Neuron (in vitro differentiated cells): ENCODE results near the gene MAD1L1.
"Not testable (repeated sequence)": the region's sequence is repeated elsewhere in the genome, so short reads cannot be mapped to it uniquely, and the experiment has no call there.

Source experiments
- H2AFZ ChIP-seq: one replicate; pipeline ENCODE4 v1.6.1; 2013; ENCODE audit warnings: low read depth, mild to moderate bottlenecking, inconsistent platforms, low read length, moderate library complexity
- H3K27me3 ChIP-seq: one replicate; pipeline ENCODE4 v1.6.1; 2013; ENCODE audit warnings: low read length; ENCODE audit not compliant: insufficient read depth
- H3K36me3 ChIP-seq: one replicate; pipeline ENCODE4 v1.6.1; 2013; ENCODE audit warnings: low read length; ENCODE audit not compliant: insufficient read depth
- H3K4me1 ChIP-seq: one replicate; pipeline ENCODE4 v1.6.1; 2013; ENCODE audit warnings: low read length; ENCODE audit not compliant: insufficient read depth
- H3K4me3 ChIP-seq: 2 replicates; pipeline ENCODE4 v1.5.1; 2013; ENCODE audit warnings: mild to moderate bottlenecking, low read length, moderate library complexity
- H3K9me3 ChIP-seq: one replicate; pipeline ENCODE4 v1.6.1; 2013; ENCODE audit warnings: low read length

The MAD1L1 gene

DNA sequence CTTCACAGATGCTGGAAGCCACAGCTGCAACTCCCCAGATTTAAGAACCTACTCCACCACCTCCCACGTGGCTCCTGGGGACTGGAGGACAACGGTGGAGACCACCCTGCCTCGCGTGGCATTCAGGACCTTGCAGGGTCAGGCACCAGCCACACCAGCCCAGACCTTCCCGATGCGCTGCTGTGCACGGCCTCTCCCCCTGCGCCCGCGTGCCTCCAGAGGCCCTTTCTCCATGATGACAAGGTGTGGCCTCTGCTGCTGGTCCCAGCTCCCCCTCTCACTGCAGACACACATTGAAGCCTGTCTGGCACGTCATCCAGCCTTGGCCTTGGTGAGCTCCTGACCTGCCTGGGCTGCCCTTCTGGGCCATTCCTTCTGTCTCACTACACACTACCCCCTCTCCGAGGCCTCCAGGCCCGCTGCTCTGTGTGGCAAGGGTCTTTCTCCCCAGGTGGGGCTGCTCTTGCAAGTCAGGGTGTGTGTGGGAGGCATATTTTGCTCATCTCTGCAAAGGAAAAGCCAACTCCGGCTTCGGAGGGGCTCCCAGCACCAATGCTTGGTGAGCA lies 254.8 kb downstream of the MAD1L1 start:
- Histone ChIP-seq H3K4me1 (peaks cover 5% of the 10 kb centered on the region), H2AFZ (no peak overlapping the region), H3K36me3 (peaks cover 13% of the 10 kb centered on the region), H3K27me3 (no peaks in the 10 kb centered on the region), H3K9me3 (peaks cover 11% of the 10 kb centered on the region), H3K4me3 (no peak overlapping the region)

DNA sequence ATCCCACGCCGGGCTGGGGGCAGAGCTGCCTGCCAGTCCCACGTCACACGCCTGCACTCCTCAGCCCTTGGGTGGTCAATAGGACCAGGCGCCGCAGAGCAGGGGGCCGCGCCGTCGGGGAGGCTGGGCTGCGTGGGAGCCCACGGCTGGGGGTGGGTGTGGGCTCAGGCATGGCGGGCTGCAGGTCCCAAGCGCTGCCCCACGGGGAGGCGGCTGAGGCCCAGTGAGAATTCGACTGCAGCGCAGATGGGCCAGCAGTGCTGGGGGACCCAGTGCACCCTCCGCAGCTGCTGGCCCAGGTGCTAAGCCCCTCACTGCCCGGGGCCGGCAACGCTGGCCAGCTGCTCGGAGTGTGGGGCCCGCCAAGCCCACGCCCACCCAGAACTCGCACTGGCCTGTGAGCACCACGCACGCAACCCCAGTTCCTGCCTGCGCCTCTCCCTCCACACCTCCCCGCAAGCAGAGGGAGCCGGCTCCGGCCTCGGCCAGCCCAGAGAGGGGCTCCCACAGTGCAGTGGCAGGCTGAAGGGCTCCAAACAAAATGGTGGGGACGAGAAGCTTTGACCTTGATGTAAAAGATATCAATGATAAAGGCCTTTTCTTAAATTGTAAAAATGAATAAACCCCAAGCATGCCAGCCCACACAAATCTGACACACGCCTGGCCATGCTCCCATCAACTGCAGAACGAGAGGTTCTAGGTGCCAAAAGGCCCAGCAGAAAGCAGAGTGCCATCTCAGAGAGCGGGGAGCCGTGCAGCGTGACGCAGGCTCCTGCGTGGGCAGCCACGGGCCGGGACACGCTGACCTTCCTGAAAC lies 255.5 kb downstream of the MAD1L1 start:
- Histone ChIP-seq H3K9me3 (peaks cover 11% of the 10 kb centered on the region), H3K27me3 (no peaks in the 10 kb centered on the region), H3K36me3 (peaks cover 16% of the 10 kb centered on the region), H3K4me1 (peaks cover 5% of the 10 kb centered on the region), H2AFZ (no peak overlapping the region), H3K4me3 (no peak overlapping the region)

DNA sequence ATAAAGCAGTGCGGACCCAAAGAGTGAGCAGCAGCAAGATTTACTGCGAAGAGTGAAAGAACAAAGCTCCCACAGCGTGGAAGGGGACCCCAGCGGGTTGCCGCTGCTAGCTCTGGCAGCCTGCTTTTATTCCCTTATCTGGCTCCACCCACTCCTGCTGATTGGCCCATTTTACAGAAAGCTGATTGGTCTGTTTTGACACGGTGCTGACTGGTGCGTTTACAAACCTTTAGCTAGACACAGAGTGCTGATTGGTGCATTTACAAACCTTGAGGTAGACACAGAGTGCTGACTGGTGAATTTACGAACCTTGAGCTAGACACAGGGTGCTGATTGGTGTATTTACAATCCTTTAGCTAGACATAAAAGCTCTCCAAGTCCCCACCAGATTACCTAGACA lies 256.2 kb downstream of the MAD1L1 start:
- peaks cover 15% of the 10 kb centered on the region for H3K9me3 ChIP-seq
- H3K4me1 ChIP-seq, H3K27me3 ChIP-seq, H3K4me3 ChIP-seq, H2AFZ ChIP-seq: not testable (repeated sequence)
- peaks cover 16% of the 10 kb centered on the region for H3K36me3 ChIP-seq

DNA sequence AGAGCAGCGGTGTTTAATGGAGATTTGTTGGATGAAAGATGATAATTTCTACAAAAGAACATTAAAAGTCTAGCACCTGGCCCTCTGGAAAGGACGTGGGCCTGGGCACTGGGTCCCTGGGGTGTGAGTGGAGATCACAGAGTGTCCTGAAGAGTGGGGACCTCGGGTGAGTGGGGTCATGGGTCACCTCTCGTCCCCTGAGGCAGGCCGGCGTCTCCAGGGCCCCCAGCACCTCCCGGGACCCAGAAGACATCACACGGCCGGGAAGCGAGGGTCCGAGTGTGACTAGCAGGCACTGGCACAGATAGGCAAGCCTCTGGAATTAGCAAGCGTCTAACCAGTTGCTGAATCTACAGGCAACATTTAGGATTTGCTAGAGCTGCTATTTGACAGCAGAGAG lies 257.2 kb downstream of the MAD1L1 start:
- Histone ChIP-seq H3K9me3 (peaks cover 17% of the 10 kb centered on the region), H3K4me1 (peaks cover 5% of the 10 kb centered on the region), H3K36me3 (peaks cover 16% of the 10 kb centered on the region), H2AFZ (no peak overlapping the region), H3K27me3 (no peaks in the 10 kb centered on the region), H3K4me3 (no peak overlapping the region)

DNA sequence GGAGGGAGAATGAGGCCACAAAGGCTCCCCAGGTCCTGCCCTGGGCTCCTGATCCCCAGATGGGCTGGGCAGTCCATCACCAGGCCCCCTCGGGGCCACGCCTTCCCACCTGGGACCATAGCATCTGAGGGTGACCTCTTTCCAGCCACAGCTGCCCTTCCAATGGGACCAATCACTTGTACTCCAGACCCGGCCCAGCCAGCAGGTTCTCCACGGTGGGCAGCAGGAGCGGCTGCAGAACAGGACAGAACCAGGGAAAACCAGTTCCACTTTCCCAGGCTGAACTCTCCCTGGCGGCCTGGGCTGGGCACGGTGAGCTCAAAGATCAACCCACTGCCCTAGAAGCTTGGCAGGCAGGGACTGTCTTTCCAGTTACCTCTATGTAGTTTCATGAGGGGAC lies 257.6 kb downstream of the MAD1L1 start:
- H2AFZ ChIP-seq, result no peak overlapping the region
- H3K4me3 ChIP-seq, result no peak overlapping the region
- peaks cover 5% of the 10 kb centered on the region for H3K4me1 ChIP-seq
- H3K27me3 ChIP-seq, result no peaks in the 10 kb centered on the region
- peaks cover 17% of the 10 kb centered on the region for H3K9me3 ChIP-seq
- H3K36me3 ChIP-seq, result peaks cover 16% of the 10 kb centered on the region

DNA sequence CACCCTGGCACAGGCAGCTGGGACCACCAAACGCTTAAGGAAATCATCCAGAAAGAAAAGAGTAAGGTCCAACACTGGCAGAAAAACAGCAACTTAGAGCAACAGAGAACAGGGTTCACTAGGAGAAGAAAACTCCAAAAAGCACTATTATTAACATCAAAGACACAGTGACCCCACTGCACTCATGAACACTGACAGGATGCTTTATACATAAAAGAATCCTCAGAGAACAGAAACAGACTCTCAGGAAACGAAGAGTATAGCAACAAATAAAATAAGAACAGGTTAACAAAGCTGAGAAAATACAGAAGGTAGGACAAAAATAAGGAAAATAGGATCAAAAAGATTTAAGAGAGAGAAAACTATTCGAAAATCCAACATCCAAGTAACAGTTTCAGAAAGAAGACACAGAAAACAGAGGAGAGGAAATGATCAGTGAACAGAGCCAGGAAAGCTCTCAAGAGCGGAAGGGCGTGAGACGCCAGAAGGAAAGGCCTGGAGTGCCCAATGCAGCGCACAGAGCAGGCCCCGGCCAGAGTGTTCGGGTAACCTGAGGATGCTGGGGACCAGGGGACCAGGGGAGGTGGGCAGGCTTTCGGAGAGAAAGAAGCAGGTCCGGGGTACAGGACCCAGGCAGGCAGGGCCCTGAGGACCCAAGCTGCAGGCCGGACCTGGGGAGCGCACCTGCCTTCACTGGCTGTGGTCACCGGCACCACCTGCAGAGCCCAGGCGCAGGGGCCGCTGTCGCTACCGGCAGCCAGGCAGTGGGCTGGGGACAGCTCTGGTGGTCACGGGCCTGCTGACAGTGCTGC lies 258.2 kb downstream of the MAD1L1 start:
- H2AFZ ChIP-seq, result no peak overlapping the region
- H3K4me3 ChIP-seq, result no peak overlapping the region
- peaks cover 5% of the 10 kb centered on the region for H3K4me1 ChIP-seq
- peaks cover 16% of the 10 kb centered on the region for H3K36me3 ChIP-seq
- H3K27me3 ChIP-seq, result no peaks in the 10 kb centered on the region
- H3K9me3 ChIP-seq, result peaks cover 17% of the 10 kb centered on the region

DNA sequence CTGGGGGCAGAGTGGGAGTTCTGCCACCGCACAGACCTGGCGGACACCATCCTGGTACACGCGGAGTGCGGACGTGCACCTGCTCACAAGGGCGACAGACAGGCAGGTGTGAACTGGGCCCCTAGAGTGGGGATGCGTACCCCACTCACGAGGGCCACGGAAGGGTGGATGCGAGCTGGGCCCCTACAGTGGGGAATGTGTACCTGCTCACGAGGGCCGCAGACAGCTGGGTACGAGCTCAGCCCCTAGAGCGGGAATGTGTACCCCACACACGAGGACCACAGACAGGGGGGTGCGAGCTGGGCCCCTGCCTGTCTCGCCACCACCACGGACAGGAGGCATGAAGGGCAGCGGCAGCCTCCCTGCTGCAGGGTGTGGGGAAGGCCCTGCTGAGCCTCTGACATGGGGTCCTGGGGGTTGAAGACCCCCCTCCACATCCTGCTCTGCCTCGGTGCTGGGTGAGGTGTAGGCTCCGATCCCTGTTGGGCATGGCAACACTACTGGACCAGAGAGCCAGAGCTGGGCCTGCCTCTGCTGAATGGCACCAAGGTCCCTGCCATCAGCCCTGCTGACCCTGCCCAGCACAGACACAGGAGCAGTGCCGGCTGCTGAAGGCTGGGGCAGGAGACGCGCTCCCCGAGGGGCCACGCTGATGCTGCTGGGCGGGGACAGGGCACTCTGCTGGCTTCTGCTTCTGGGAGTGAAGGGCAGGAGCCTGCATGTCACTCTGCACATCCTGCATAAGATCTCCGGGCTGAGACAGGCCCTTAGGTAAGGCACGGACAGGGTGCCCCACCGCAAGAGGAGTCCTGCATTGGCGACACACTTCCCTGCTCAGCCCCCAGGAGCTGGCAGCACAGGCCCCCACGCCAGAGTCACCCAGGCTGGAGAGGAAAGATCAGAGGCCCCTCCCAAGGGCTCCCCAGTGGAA lies 259.2 kb downstream of the MAD1L1 start:
- Histone ChIP-seq H3K9me3 (peaks cover 17% of the 10 kb centered on the region), H3K36me3 (peaks cover 13% of the 10 kb centered on the region), H3K4me1 (peaks cover 5% of the 10 kb centered on the region), H2AFZ (no peak overlapping the region), H3K27me3 (no peaks in the 10 kb centered on the region), H3K4me3 (no peak overlapping the region)

DNA sequence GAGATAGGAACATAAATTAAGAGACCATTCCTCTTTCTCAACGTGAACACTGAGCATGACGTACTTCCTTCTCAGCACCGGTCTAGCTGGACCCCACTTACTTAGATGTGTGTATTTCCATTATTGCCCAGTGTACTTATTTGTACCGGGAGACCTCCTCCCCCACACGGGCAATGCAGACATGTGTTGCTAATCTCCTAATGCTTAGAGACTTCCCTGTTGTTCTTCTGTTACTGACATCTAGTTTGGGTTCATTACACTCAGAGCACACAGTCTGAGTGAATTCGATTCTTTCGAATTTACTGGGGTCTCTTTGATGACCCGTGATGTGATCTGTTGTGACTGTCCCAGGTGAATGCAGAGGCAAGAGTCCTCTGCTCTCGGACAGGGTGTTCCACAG lies 260.0 kb downstream of the MAD1L1 start:
- H2AFZ ChIP-seq, result no peak overlapping the region
- no peak overlapping the region for H3K4me3 ChIP-seq
- H3K9me3 ChIP-seq, result peaks cover 16% of the 10 kb centered on the region
- H3K36me3 ChIP-seq, result peaks cover 16% of the 10 kb centered on the region
- H3K4me1 ChIP-seq, result peaks cover 5% of the 10 kb centered on the region
- H3K27me3 ChIP-seq, result no peaks in the 10 kb centered on the region

DNA sequence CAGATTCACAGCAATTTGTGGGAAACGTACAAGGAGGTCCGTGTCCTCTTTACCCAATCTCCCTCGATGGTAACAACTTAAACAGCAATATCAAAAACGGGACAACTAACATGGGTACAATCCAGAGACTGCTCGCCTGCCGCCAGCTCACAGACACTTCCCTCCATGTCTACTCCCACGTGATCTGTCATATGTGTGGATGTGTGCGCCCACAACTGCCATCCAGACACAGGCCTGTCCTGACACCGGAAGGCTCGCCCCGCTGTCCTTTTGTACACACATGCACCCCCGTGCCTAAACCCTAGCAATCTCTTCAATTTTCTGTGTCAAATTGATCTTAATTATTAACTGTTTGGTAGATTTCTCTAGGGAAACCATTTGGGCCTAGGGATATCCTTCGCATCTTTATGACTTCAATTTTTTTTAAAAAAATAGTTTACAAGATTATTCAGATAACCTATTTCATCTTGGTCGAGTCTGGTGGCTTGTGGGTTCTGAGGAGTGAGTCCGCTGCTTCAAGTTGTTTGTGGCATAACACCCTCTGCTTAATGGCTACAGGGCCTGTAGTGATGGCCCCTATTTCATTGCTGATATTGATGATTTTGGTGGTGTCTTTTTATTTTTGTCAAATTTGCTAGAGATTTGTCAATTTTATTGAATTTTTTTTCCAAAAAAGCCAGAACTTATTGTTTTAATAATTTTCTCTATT lies 260.6 kb downstream of the MAD1L1 start:
- peaks cover 17% of the 10 kb centered on the region for H3K36me3 ChIP-seq
- no peaks in the 10 kb centered on the region for H3K27me3 ChIP-seq
- H3K4me3 ChIP-seq, result no peak overlapping the region
- H3K9me3 ChIP-seq, result peaks cover 17% of the 10 kb centered on the region
- H3K4me1 ChIP-seq, result peaks cover 5% of the 10 kb centered on the region
- no peak overlapping the region for H2AFZ ChIP-seq

DNA sequence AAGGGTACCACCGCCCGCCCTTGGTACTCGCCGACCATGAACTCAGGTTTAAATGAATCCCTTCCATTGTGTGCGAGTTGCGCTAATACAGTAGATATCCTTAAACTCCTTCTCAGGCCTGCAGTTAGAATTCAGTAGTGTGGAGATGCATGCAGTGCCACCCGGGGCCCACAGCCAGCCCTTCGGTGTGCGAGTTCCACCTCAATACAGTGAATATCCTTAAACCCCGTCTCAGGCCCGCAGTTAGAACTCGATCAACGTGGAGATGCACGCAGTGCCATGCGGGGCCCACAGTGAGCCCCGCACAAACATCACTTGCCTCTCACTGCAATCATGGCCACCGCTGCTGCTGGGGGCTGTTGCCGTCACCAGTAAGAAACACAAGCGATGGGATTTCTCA lies 261.9 kb downstream of the MAD1L1 start:
- Histone ChIP-seq H3K4me3 (no peak overlapping the region), H3K27me3 (no peaks in the 10 kb centered on the region), H3K9me3 (peaks cover 17% of the 10 kb centered on the region), H3K36me3 (peaks cover 15% of the 10 kb centered on the region), H3K4me1 (peaks cover 5% of the 10 kb centered on the region), H2AFZ (no peak overlapping the region)

DNA sequence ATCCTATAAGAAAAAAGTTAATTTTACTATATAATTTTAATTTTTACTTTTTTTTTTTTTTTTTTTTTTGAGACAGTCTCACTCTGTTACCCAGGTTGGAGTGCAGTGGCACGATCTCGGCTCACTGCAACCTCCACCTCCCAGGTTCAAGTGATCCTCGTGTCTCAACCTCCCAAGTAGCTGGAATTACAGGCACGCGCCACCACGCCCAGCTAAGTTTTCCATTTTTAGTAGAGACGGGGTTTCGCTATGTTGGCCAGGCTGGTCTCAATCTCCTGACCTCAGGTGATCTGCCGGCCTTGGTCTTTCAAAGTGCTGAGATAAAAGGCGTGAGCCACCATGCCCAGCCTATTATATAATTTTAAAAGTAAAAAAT lies 262.5 kb downstream of the MAD1L1 start:
- not testable (repeated sequence) for H3K4me3 ChIP-seq, H3K27me3 ChIP-seq, H2AFZ ChIP-seq, H3K4me1 ChIP-seq
- Histone ChIP-seq H3K9me3 (peaks cover 17% of the 10 kb centered on the region), H3K36me3 (peaks cover 12% of the 10 kb centered on the region)
